Activated T-cell treated with anti-CD3 and anti-CD28 coated beads, Interleukin-2, amount 50 U/mL, for 72 hours (primary cell): Measurements from ENCODE around the gene ABCB11. TPM values are rescaled to one million over a fixed set of nuclear protein-coding genes. Genes with fewer than 3 reads are reported as not detected.

Source experiments
- ATAC-seq, 2 donors: fragments of 150-1000 bp; cut with Tn5 transposase; replicated peaks in 1 of 2; 2 replicates each; pipeline ENCODE4 v1.10.0; 2021; ENCODE audit warnings: moderate library complexity in 2 of 2, mild to moderate bottlenecking in 1 of 2
- DNase-seq, 2 donors: peaks; one replicate each; pipeline ENCODE4 v3.0.0; 2021 to 2022; ENCODE audit warnings: mixed read lengths in 1 of 2
- H3K27ac Mint-ChIP-seq: one replicate; pipeline ENCODE4 v1.8.0; 2022; ENCODE audit warnings: mild to moderate bottlenecking, moderate library complexity, mixed read lengths
- H3K27me3 Mint-ChIP-seq: one replicate; pipeline ENCODE4 v1.8.0; 2022; ENCODE audit warnings: low read depth, mixed read lengths
- H3K36me3 Mint-ChIP-seq, 2 donors: one replicate each; pipeline ENCODE4 v1.8.0; 2022; ENCODE audit warnings: mixed read lengths in 2 of 2, mild to moderate bottlenecking in 1 of 2; ENCODE audit not compliant: insufficient read depth in 2 of 2
- H3K4me1 Mint-ChIP-seq: one replicate; pipeline ENCODE4 v1.8.0; 2022; ENCODE audit warnings: low read depth, mixed read lengths
- H3K4me3 Mint-ChIP-seq, 2 donors: one replicate each; pipeline ENCODE4 v1.8.0; 2022; ENCODE audit warnings: mild to moderate bottlenecking in 2 of 2, mixed read lengths in 2 of 2, moderate library complexity in 2 of 2
- H3K9me3 Mint-ChIP-seq, 2 donors: one replicate each; pipeline ENCODE4 v1.8.0; 2022; ENCODE audit warnings: mixed read lengths in 2 of 2
- total RNA-seq, 2 donors: library from RNA; stranded (reverse); gene quantifications; one replicate each; pipeline ENCODE4 v1.2.3, GENCODE V29; 2022

Gene ABCB11
- total RNA-seq, 2 donors from 2014 or later, result not detected

DNA sequence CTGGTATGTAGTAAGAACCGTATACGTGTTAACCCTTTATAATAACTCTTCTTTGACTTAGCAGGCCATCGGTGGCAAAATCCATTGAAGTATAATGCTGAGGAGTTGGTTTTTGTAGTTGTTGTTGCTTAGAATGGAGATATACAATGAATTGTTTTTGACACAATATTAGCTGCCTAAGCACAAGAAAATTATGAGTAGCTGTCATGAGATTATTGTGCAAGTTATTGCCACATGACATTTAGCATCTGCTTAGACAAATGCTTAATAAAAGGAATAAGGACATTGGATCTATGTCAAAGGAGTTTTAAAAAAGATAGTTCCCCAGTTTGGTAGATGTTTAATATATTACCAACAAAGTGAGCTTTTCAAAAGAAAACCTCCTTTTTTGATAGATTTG is 59.9 kb downstream of the ABCB11 start:
- Mint-ChIP-seq H3K27ac (no peak overlapping the region), H3K4me3 (no peak overlapping the region), H3K9me3 (no peaks in the 10 kb centered on the region), H3K27me3 (no peaks in the 10 kb centered on the region), H3K36me3 (no peaks in the 10 kb centered on the region), H3K4me1 (peaks cover 6% of the 10 kb centered on the region)
- ATAC-seq (no peak), DNase-seq (no peak)

DNA sequence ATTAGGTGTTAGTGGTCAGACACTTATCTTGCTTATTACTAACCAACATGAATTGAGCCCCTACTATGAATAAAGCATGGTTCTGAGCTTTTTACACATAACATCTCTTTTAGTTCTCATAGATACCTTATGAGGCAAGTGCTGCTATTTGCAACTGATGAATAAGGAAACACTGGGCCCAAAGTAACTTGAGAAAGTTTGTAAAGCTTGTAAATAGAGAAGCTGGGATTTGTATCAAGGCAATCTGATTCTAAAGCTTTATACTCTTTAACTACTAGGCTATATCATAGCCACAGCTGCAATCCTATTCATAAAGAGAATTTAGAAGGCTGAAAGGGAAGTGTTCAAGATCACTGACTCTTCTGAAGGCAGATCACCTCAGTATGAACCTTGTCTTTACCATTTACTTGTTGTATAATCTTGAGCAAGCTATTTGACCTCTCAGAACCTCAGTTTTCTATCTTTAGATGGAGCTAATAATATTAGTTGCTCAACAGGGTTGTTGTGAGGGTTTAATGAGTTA is 60.4 kb downstream of the ABCB11 start:
- no peaks in the 10 kb centered on the region for H3K9me3 Mint-ChIP-seq
- no peak for ATAC-seq
- peaks cover 4% of the 10 kb centered on the region for H3K4me1 Mint-ChIP-seq
- no peak overlapping the region for H3K4me3 Mint-ChIP-seq
- DNase-seq, result no peak
- H3K27me3 Mint-ChIP-seq, result no peaks in the 10 kb centered on the region
- no peaks in the 10 kb centered on the region for H3K36me3 Mint-ChIP-seq
- no peak overlapping the region for H3K27ac Mint-ChIP-seq

DNA sequence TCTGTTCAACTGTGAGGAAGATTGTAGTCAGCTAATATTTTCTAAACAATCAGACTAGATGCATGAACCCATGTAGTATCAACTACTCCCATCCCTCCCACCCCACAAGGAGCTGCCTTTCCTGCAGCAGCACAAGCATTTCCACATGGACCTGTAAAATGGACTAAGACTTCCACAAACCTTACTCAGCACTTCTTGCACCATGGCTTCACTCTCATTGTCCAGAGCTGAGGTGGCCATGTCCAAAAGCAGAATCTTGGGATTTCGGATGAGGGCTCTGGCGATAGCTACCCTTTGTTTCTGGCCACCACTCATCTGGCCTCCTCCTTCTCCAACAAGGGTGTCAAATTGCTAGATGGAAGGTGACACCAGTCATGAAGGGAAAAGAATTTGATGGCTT is 61.3 kb downstream of the ABCB11 start:
- ATAC-seq, result no peak
- Mint-ChIP-seq H3K27me3 (no peaks in the 10 kb centered on the region), H3K36me3 (no peaks in the 10 kb centered on the region), H3K27ac (no peak overlapping the region), H3K4me3 (no peak overlapping the region), H3K9me3 (no peaks in the 10 kb centered on the region), H3K4me1 (peaks cover 9% of the 10 kb centered on the region)
- no peak for DNase-seq

DNA sequence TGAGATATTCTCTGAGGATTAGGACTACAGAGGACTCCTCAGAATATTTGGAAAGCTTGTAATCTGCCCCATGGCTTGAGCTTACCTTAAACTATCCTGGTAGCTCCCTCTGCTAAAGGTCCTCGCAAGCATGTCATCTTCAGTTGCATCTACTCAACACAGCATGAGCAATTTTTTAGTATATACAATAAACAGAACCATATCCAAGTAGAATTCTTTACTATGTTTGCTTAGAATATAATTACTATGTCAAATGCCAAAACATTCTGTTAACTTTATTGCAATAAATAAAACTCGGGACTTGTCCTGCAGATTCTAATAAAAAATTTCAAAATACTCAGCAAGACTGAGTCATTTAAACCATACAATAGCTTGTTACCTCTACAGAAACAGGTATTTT is 62.8 kb downstream of the ABCB11 start:
- no peak overlapping the region for H3K27ac Mint-ChIP-seq
- no peak overlapping the region for H3K4me3 Mint-ChIP-seq
- ATAC-seq, result no peak
- H3K4me1 Mint-ChIP-seq, result peaks cover 20% of the 10 kb centered on the region
- H3K9me3 Mint-ChIP-seq, result no peaks in the 10 kb centered on the region
- no peak for DNase-seq
- H3K36me3 Mint-ChIP-seq, result no peaks in the 10 kb centered on the region
- H3K27me3 Mint-ChIP-seq, result no peaks in the 10 kb centered on the region

DNA sequence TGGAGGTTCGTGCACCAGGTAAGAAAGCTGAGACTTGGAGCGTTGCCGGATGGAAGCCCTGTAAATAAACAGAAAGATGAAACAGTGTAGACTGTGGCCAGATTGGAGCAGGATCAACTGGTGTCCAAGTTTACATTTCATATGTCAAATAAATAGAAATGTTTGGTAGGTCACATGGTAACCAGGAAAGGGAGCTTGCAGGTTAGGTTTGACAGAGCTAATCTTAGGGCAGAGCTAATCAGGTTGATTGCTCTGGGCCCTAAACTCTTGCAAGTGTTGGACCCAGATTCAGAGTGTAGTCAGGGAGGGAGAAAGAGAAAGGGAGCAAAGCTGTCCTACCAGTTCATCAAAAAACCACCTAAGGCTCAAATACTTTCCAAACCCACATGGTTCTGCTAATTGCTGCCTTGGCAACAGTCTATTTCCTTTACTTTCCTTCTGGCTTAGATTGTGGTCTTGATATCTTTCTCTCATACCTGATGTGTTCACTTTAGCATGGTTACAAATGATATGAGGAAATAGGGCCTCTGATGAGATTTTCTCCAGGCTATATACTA is 66.8 kb downstream of the ABCB11 start:
- H3K27ac Mint-ChIP-seq, result no peak overlapping the region
- H3K4me1 Mint-ChIP-seq, result peaks cover 33% of the 10 kb centered on the region
- no peak overlapping the region for H3K4me3 Mint-ChIP-seq
- H3K9me3 Mint-ChIP-seq, result no peaks in the 10 kb centered on the region
- DNase-seq (no peak), ATAC-seq (peak in 1 of 2 donors; percentile 26)
- H3K27me3 Mint-ChIP-seq, result no peaks in the 10 kb centered on the region
- no peaks in the 10 kb centered on the region for H3K36me3 Mint-ChIP-seq

DNA sequence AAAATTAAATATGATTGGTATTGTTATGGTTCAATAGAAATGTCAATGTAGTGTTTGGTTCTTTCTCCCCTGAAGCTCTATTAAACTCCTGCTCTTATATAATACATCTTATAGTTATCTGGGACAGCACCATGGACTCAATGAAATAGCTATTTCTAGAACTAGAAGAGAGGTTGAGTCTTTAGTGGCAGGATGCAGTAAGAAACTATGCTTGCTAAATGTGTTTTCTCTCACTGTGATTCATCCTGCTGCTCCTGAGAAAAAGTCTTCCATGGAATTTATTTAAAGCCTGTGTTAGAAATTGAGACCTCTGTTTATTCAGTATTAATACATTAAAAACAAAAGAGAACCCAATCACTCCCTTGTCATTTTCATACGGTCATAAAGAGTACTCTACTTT is 68.5 kb downstream of the ABCB11 start:
- Mint-ChIP-seq H3K27ac (no peak overlapping the region), H3K4me1 (peaks cover 33% of the 10 kb centered on the region), H3K36me3 (no peaks in the 10 kb centered on the region), H3K9me3 (no peaks in the 10 kb centered on the region), H3K27me3 (peaks cover 6% of the 10 kb centered on the region), H3K4me3 (no peak overlapping the region)
- ATAC-seq, result no peak
- no peak for DNase-seq

DNA sequence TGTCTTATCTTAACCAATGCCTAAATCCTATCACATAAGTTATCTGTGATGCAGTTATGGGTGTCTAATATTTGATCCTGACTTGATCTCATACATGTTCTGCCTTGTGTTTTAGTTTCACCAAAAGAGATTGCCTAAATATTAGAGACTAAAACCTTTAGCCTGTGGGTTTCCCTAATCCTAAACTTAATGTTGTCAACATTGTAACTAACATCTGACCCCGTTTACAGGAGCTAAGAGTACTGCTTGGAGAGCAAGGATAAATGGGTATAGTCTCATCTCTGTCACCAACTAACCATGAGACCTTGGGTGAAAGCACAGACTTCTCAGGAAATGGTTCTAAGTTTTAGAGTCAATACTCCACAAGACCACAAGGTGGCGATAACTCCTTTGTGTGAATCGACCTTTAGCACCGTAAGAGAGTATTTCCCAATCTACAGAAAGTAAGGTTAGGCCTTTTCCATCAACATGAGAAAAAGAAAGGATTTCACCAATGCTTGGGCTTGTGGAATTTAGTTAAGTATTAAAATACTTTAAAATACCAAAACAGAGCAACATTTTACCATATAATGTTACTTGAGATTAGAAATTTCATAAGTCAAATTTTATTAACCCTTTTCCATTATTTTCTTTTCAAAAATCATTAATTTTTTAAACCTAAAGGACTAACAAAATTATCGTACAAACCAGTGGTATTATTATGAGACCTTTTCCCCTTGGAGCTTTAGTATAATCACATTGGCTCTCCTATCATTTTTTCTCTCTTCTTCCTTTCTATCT is 69.5 kb downstream of the ABCB11 start:
- Mint-ChIP-seq H3K27ac (peak overlapping the region; percentile 69), H3K9me3 (no peaks in the 10 kb centered on the region)
- ATAC-seq, result peak; percentile 81 to 82

DNA sequence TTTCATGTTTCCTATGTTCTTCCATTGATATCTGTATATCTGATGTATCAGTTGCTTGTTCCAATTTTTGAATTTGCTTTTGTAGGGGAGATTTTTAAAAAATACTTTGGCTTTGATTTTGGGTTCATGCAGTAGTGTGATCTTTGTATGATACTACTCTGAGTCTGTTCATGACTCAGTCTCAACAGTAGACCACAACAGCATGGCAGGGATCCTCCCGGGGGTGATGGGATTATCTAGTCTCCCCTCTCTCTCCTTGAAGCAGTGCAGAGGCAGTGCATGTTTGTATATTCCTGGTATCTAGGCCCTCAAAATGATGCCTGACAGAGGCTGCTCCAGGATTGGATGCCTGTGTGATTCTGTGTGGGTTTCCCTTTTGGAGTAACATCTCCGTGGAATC is 74.7 kb downstream of the ABCB11 start:
- Mint-ChIP-seq H3K9me3 (peaks cover 5 to 9% of the 10 kb centered on the region in 2 donors), H3K4me3 (no peak overlapping the region), H3K27me3 (peaks cover 30% of the 10 kb centered on the region), H3K27ac (no peak overlapping the region), H3K4me1 (peaks cover 7% of the 10 kb centered on the region), H3K36me3 (peaks cover 5 to 9% of the 10 kb centered on the region in 2 donors)
- ATAC-seq, result no peak
- DNase-seq, result no peak

More for the DNA sequence above, 69.5 kb downstream of the ABCB11 start:
- peaks cover 33% of the 10 kb centered on the region for H3K4me1 Mint-ChIP-seq
- no peaks in the 10 kb centered on the region for H3K36me3 Mint-ChIP-seq
- H3K27me3 Mint-ChIP-seq, result peaks cover 14% of the 10 kb centered on the region
- peak; percentile 40 to 48 for DNase-seq
- no peak overlapping the region for H3K4me3 Mint-ChIP-seq

DNA sequence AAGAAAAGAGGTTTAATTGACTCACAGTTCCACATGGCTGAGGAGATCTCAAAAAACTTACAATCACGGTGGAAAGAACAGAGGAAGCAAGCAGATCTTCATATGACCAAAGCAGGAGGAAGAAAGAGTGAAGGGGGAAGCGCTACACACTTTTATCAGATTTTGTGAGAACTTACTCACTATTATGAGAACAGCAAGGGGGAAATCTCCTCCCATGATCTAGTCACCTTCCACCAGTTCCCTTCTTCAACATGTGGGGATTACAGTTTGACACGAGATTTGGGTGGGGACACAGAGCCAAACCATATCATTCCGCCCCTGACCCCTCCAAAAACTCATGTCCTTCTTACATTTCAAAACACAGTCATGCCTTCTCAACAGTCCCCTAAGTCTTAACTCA is 75.8 kb downstream of the ABCB11 start:
- H3K36me3 Mint-ChIP-seq, result peaks cover 5 to 9% of the 10 kb centered on the region in 2 donors
- ATAC-seq, result no peak
- H3K27me3 Mint-ChIP-seq, result peaks cover 30% of the 10 kb centered on the region
- H3K4me1 Mint-ChIP-seq, result peaks cover 6% of the 10 kb centered on the region
- peaks cover 5 to 9% of the 10 kb centered on the region in 2 donors for H3K9me3 Mint-ChIP-seq
- H3K4me3 Mint-ChIP-seq, result no peak overlapping the region
- H3K27ac Mint-ChIP-seq, result no peak overlapping the region
- DNase-seq, result no peak

DNA sequence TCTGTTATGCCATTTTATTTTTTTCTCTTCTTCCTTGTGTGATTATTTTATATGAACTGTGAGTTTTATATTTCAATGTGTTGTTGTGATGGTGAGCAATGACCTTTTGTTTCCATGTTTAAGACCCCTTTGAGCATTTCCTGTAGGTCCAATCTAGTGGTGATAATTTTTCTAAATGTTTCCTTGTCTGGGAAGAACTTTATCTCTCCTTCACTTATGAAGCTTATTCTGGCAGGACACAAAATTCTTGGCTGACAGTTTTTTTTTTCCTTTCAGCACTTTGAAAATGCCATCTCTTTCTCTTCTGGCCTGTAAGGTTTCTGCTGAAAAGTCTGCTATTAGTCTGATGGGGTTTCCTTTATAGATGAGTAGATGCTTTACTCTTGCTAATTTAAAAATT is 76.9 kb downstream of the ABCB11 start:
- Mint-ChIP-seq H3K27me3 (peaks cover 30% of the 10 kb centered on the region), H3K4me3 (no peak overlapping the region), H3K9me3 (peaks cover 5 to 9% of the 10 kb centered on the region in 2 donors), H3K4me1 (peaks cover 6% of the 10 kb centered on the region), H3K27ac (no peak overlapping the region), H3K36me3 (peaks cover 5 to 9% of the 10 kb centered on the region in 2 donors)
- no peak for DNase-seq
- ATAC-seq, result no peak

DNA sequence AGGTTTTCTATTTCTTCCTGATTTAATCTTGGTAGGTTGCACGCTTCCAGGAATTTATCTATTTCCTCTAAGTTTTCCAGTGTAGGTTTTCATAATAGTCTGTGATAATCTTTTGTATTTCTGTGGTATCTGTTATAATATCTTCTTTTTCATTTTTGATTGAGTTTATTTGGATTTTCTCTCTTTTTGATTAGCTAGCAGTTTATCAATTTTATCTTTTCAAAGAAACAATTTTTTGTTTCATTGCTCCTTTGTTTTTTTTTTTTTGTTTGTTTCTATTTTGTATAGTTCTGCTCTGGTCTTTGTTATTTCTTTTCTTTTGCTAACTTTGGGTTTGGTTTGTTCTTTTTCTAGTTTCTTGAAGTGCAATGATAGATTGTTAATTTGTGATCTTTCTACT is 78.7 kb downstream of the ABCB11 start:
- H3K27me3 Mint-ChIP-seq, result peaks cover 22% of the 10 kb centered on the region
- H3K36me3 Mint-ChIP-seq, result peaks cover 5 to 9% of the 10 kb centered on the region in 2 donors
- no peak for ATAC-seq

DNA sequence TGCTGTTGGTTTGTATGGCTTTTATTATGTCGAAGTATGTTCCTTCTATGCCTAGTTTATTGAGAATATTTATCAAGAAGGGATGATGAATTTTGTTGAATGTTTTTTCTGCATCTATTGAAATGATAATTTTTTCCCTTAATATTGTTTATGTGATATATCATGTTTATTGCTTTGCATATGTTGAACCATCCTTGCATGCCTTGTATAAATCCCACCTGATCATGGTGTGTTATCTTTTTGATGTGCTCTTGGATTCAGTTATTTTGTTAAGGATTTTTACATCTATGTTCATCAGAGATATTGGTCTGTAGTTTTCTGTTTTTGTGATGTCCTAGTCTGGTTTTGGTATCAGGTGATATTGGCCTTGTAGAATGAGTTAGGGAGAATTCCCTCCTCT is 79.3 kb downstream of the ABCB11 start:
- no peak for ATAC-seq
- Mint-ChIP-seq H3K4me3 (no peak overlapping the region), H3K4me1 (peaks cover 6% of the 10 kb centered on the region), H3K27ac (no peak overlapping the region), H3K9me3 (peaks cover 5 to 9% of the 10 kb centered on the region in 2 donors), H3K27me3 (peaks cover 19% of the 10 kb centered on the region), H3K36me3 (peaks cover 5 to 9% of the 10 kb centered on the region in 2 donors)
- no peak for DNase-seq

More for the DNA sequence above, 78.7 kb downstream of the ABCB11 start:
- no peak overlapping the region for H3K27ac Mint-ChIP-seq
- H3K9me3 Mint-ChIP-seq, result peaks cover 5 to 9% of the 10 kb centered on the region in 2 donors
- no peak overlapping the region for H3K4me3 Mint-ChIP-seq
- H3K4me1 Mint-ChIP-seq, result peaks cover 6% of the 10 kb centered on the region
- DNase-seq, result no peak

DNA sequence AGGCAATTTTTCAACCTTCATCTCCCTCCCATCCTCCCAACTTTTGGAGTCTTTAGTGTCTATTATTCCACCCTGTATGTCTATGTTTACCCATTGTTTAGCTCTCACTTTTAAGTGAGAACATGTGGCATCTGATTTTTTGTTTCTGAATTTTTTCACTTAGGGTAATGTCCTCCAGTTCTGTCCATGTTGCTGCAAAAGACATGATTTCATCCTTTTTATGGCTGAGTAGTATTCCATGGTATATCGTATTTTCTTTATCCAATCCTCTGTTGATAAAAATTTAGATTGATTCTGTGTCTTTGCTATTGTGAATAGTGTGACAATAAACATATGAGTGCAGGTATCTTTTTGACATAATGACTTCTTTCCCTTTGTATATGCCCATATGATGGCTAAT is 81.8 kb downstream of the ABCB11 start:
- peaks cover 5 to 7% of the 10 kb centered on the region in 2 donors for H3K9me3 Mint-ChIP-seq
- DNase-seq (no peak), ATAC-seq (no peak)
- no peak overlapping the region for H3K27ac Mint-ChIP-seq
- no peaks in the 10 kb centered on the region for H3K4me1 Mint-ChIP-seq
- H3K4me3 Mint-ChIP-seq, result no peak overlapping the region
- H3K27me3 Mint-ChIP-seq, result peaks cover 12% of the 10 kb centered on the region
- peaks cover 5 to 7% of the 10 kb centered on the region in 2 donors for H3K36me3 Mint-ChIP-seq
